Peyer's patch (tissue), 4 donors: ENCODE results near the gene CHRNB4. TPM values are rescaled to one million over a fixed set of nuclear protein-coding genes. Genes with fewer than 3 reads are reported as not detected.

Experiments
- DNase-seq, 3 donors: peaks; one replicate each; pipeline ENCODE4 v3.0.0-alpha.2; 2017 to 2019
- H3K27ac ChIP-seq, 4 donors: fragments of 200-600 bp; sonication (generic); one replicate each; pipeline ENCODE4 v1.5.1; 2016 to 2019
- H3K27me3 ChIP-seq, 2 donors: fragments of 200-600 bp; sonication (generic); one replicate each; pipeline ENCODE4 v1.5.1; 2019
- H3K36me3 ChIP-seq, 3 donors: fragments of 200-600 bp; sonication (generic); one replicate each; pipeline ENCODE4 v1.5.1; 2016 to 2019
- H3K4me1 ChIP-seq, 4 donors: fragments of 200-600 bp; sonication (generic); one replicate each; pipeline ENCODE4 v1.5.1; 2016 to 2019
- H3K4me3 ChIP-seq, 4 donors: fragments of 200-600 bp; sonication (generic); 1 replicate in 3 of 4; 2 replicates in 1 of 4; pipeline ENCODE4 v1.5.1; 2016 to 2019; ENCODE audit warnings: mild to moderate bottlenecking in 1 of 4
- H3K9me3 ChIP-seq, 4 donors: fragments of 200-600 bp; sonication (generic); one replicate each; pipeline ENCODE4 v1.5.1; 2016 to 2019; ENCODE audit warnings: mild to moderate bottlenecking in 1 of 4
- POLR2A ChIP-seq, 2 donors: fragments of 450-650 bp; IDR thresholded peaks; one replicate each; pipeline ENCODE4 v1.5.1; 2017; ENCODE audit warnings: antibody characterized with exemption in 2 of 2, mild to moderate bottlenecking in 2 of 2, moderate library complexity in 2 of 2
- total RNA-seq, 4 donors: library from RNA; depleted of rRNA; stranded (reverse); fragments of >200 nt; gene quantifications; one replicate each; pipeline ENCODE4 v1.1.0, GENCODE V29; 2016
- TF ChIP-seq, protein P1 (sequence below), 6 experiments: fragments of 450-650 bp in 4 of 6; fragments of 200-600 bp in 2 of 6; sonication (generic) in 1 of 6; IDR thresholded peaks; one replicate each; pipeline ENCODE4 v1.5.1; 2017 to 2019; ENCODE audit warnings: antibody characterized with exemption in 6 of 6, mild to moderate bottlenecking in 3 of 6, moderate library complexity in 1 of 6

The CHRNB4 gene
- total RNA-seq, 4 donors from 2014 or later, result not detected

GRCh38 chr15:78682693-78683410 lies 41.8 kb upstream of the CHRNB4 start:
- no peaks in the 10 kb centered on the region for H3K27me3 ChIP-seq
- H3K4me3 ChIP-seq, result no peak overlapping the region
- no peak overlapping the region for H3K27ac ChIP-seq
- H3K36me3 ChIP-seq, result no peaks in the 10 kb centered on the region
- DNase-seq, result no peak
- H3K9me3 ChIP-seq, result no peaks in the 10 kb centered on the region
- TF ChIP-seq POLR2A (IDR thresholded peaks at IDR 0.05), result no peak
- TF ChIP-seq, protein P1, sequence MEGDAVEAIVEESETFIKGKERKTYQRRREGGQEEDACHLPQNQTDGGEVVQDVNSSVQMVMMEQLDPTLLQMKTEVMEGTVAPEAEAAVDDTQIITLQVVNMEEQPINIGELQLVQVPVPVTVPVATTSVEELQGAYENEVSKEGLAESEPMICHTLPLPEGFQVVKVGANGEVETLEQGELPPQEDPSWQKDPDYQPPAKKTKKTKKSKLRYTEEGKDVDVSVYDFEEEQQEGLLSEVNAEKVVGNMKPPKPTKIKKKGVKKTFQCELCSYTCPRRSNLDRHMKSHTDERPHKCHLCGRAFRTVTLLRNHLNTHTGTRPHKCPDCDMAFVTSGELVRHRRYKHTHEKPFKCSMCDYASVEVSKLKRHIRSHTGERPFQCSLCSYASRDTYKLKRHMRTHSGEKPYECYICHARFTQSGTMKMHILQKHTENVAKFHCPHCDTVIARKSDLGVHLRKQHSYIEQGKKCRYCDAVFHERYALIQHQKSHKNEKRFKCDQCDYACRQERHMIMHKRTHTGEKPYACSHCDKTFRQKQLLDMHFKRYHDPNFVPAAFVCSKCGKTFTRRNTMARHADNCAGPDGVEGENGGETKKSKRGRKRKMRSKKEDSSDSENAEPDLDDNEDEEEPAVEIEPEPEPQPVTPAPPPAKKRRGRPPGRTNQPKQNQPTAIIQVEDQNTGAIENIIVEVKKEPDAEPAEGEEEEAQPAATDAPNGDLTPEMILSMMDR (IDR thresholded peaks at IDR 0.05), result no peak
- no peaks in the 10 kb centered on the region for H3K4me1 ChIP-seq

DNA sequence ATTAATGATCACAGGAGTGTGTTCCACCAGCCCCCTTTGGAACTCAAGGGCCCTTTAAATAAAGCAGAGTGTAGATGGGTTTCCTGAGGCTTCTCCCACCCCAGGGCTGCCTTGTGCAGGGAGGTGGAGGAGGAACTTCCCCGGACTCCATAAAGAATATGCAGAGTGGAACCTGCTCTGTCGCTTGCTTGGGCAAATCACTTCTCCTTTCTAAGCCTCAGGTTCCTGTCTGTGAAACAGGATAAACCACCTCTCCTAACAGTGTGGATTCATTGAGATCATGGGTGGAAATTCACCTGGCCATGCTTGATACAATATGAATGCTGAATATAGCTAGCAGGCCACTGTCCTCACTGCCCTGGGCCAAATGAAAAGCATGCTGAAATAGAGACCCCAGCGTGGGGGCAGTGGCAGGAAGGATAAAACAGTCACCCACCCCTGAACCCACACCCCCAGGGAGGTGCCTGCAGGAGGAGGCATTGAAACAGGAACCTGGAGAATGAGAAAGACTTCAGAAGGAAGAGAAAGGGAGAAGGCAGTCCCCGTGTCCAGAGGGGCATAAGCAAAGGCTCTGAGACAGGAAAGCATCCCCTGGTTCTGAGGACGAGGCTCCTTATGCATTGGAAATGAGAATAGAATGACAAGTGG lies 41.1 kb upstream of the CHRNB4 start:
- TF ChIP-seq POLR2A (IDR thresholded peaks at IDR 0.05), result no peak
- TF ChIP-seq, protein P1 (IDR thresholded peaks at IDR 0.05), result no peak
- Histone ChIP-seq H3K27me3 (no peaks in the 10 kb centered on the region), H3K4me3 (no peak overlapping the region), H3K9me3 (no peaks in the 10 kb centered on the region), H3K4me1 (no peaks in the 10 kb centered on the region), H3K36me3 (no peaks in the 10 kb centered on the region), H3K27ac (no peak overlapping the region)
- DNase-seq, result no peak

DNA sequence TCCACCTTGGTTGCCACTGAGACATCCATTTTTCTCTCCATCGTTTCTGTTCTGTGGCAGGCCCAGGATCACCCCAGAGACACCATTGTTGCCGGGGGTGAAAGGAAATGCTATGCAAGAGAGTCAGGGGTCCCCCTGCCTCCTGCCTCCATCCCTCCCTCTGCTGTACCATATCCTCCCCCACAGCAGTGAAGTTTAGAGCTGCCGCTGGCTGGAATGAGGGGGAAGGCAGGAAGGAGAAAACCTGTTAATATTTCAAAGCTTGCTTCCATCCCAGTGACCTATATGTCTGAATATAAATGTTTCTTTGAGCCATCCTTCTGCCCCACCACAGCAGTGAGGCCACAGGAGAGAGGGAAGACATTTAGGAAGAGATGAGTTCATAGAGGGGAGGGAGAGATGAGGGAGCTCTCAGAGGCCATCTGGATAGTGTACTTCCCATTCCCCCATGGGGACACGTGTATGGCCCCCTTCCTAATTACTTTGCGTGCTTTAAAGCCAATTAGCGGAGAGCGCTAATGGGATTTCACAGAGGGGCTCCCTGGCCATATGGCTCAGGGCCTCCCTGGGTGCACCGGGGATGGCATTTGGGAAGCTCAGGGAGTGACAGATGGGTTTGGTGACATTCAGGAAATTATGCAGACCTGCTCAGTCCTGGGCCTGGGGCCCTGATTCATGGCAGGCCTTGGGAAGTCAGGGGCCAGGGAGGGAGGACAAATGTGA lies 40.4 kb upstream of the CHRNB4 start:
- Histone ChIP-seq H3K4me3 (no peak overlapping the region), H3K4me1 (no peaks in the 10 kb centered on the region), H3K27ac (no peak overlapping the region), H3K9me3 (no peaks in the 10 kb centered on the region), H3K27me3 (no peaks in the 10 kb centered on the region), H3K36me3 (no peaks in the 10 kb centered on the region)
- no peak for TF ChIP-seq POLR2A (IDR thresholded peaks at IDR 0.05)
- TF ChIP-seq, protein P1 (IDR thresholded peaks at IDR 0.05), result no peak
- DNase-seq, result no peak

DNA sequence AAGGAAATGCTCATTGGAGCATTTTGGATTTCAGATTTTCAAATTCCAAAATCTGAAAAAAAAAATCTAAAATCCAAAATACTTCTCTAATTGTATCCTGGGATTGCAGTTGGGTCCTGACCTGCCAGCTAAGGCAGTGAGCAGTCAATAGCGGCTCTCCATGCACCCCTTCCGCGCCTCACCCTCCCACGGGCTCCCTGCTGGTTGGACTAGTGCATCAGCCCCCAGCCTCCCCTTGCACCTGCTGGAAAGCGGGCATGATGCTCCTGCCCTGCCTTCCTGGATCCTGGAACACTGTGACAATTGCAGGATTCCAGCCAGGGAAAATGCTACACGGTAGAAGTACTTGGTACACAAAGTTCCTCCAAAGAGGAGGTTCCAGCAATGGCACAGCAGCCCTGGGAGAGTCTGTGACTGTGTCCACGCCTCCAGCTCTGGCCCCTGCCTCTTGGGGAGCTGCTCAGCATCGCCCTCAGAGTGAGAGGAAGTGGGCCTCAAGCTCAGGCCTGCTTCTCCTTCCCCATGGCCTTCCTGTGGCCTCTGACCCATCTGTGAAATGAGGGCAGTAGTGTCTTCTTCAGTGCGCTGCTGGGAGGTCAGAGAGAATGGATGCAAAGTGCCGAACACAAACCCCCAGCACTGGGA lies 39.5 kb upstream of the CHRNB4 start:
- Histone ChIP-seq H3K9me3 (no peaks in the 10 kb centered on the region), H3K27ac (no peak overlapping the region), H3K36me3 (no peaks in the 10 kb centered on the region), H3K27me3 (no peaks in the 10 kb centered on the region), H3K4me1 (no peaks in the 10 kb centered on the region), H3K4me3 (no peak overlapping the region)
- no peak for DNase-seq
- TF ChIP-seq POLR2A (IDR thresholded peaks at IDR 0.05), result no peak
- TF ChIP-seq, protein P1 (IDR thresholded peaks at IDR 0.05), result no peak

DNA sequence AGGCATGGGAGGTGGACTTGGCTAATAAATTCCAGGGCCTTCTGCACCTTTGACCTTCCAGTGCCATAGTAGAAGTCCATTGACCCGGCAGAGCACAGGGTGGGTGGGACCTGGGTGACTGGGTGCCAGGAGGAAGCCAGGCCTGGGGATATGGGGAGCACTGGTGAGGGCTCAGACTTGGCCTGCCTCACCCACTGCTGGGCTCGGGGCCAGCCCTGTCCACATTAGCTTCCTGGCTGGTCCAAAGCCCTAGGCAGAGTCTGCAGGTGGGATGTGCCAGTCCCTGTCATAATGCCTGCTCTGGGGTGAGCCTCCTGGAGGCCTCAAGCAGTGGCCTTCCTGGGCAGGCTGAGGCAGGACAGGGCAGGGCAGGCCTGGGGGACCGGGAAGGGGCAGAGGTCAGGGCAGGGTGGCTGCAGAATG lies 38.1 kb upstream of the CHRNB4 start:
- no peaks in the 10 kb centered on the region for H3K36me3 ChIP-seq
- no peak for DNase-seq
- no peak overlapping the region for H3K4me3 ChIP-seq
- H3K27ac ChIP-seq, result no peak overlapping the region
- no peak for TF ChIP-seq POLR2A (IDR thresholded peaks at IDR 0.05)
- TF ChIP-seq, protein P1 (IDR thresholded peaks at IDR 0.05), result no peak
- H3K9me3 ChIP-seq, result no peaks in the 10 kb centered on the region
- no peaks in the 10 kb centered on the region for H3K27me3 ChIP-seq
- no peaks in the 10 kb centered on the region for H3K4me1 ChIP-seq
